Measurements from ENCODE around the gene METTL21C.

The METTL21C gene

DNA sequence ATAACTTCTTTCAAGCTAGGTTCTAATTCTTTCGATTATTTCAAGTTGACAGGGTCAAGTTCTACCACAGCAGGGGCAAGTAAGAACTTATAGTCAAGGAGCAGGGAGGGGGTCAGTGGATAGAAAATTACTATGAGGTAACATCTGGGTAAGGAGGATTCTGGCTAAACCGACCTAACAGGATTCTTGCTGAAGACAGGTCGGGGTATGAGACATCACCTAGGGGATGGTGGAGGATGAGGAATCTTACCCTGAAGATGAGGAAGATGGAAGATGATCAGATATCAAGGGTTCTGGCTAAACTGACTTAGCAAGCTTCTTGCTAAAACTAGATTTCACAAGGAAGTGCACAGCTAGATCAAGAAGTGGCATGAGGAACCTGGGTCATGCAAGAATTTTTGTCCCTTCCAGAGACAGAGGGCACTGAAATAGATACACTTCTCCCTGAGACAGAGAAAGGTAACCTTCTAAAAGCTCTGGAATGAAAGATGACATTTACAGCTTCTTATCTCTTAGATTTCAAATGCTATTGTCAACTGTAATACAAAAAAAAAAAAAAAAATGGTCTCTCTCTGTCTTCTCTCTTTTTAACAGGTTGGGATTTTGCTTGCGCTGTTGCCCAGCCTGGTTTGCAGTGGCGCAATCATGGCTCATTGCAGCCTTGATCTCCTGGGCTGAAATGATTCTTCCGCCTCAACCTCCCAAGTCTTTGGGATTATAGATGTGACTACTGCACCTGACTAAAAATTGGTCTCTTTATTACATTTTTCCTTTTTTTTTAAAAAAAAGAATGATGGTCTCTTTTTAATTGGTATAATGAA is 9.6 kb upstream of the METTL21C start:
- TF ChIP-seq, protein P1, sequence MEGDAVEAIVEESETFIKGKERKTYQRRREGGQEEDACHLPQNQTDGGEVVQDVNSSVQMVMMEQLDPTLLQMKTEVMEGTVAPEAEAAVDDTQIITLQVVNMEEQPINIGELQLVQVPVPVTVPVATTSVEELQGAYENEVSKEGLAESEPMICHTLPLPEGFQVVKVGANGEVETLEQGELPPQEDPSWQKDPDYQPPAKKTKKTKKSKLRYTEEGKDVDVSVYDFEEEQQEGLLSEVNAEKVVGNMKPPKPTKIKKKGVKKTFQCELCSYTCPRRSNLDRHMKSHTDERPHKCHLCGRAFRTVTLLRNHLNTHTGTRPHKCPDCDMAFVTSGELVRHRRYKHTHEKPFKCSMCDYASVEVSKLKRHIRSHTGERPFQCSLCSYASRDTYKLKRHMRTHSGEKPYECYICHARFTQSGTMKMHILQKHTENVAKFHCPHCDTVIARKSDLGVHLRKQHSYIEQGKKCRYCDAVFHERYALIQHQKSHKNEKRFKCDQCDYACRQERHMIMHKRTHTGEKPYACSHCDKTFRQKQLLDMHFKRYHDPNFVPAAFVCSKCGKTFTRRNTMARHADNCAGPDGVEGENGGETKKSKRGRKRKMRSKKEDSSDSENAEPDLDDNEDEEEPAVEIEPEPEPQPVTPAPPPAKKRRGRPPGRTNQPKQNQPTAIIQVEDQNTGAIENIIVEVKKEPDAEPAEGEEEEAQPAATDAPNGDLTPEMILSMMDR (IDR thresholded peaks at IDR 0.05; ENCODE audit: insufficient read depth, low read depth, low read length, missing control alignments), result no peak
- no peak overlapping the region for H3K4me3 ChIP-seq (ENCODE audit: low read depth, low read length)
- DNase-seq (ENCODE audit: low read depth), result no peak

DNA sequence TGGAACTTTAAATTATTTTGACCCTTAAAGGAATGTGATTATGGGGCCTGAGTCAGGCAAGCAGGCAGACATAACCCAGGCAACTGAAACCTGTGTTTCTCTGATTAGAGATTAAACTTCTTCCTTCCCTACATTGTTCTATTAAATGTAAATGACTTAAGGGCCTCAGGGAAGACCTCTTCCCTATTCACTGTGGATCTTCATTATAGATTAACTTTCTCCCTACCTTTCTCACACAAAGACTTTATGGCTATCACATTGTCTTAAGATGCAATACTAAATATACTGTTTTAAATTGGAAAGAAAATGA is 8.8 kb upstream of the METTL21C start:
- no peak for DNase-seq (ENCODE audit: low read depth)
- TF ChIP-seq, protein P1 (IDR thresholded peaks at IDR 0.05; ENCODE audit: insufficient read depth, low read depth, low read length, missing control alignments), result no peak
- no peak overlapping the region for H3K4me3 ChIP-seq (ENCODE audit: low read depth, low read length)

DNA sequence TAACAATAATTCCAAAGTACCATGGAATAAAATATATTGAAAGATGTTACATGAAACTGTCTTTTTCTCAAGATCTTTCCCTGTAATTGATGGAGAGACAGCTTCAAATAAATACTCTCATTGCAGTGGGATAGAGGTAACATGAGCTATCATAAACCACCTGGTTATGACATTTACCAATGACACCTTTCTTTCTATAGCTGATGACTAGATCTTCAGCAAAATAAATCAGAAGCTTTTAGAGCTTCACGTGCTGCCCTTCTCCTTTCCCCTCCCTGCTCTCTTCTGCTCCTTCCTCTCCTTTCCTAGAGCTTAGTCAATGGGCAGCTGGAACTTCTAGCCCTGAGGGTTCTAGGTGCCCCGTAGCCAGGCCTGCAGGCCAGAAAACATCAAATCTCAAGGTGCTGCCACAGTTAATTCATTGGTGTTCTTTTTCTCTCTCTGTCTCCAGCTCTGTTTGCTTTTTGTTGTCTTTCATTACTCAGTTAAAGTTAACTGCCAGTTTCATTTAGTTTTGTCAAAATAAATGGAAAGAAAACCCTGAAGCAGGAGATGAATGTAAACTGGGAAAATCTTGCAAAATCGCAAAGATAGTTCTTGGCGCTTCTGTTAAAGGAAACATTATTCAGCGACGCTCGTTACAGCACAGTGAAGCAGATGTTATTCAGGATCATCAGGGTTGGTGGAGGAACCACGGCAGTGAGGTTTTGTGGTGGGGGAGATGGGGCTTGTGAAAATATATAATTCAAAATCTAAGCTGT is 8.3 kb upstream of the METTL21C start:
- TF ChIP-seq, protein P1 (IDR thresholded peaks at IDR 0.05; ENCODE audit: insufficient read depth, low read depth, low read length, missing control alignments), result no peak
- H3K4me3 ChIP-seq (ENCODE audit: low read depth, low read length), result no peak overlapping the region
- DNase-seq (ENCODE audit: low read depth), result no peak

DNA sequence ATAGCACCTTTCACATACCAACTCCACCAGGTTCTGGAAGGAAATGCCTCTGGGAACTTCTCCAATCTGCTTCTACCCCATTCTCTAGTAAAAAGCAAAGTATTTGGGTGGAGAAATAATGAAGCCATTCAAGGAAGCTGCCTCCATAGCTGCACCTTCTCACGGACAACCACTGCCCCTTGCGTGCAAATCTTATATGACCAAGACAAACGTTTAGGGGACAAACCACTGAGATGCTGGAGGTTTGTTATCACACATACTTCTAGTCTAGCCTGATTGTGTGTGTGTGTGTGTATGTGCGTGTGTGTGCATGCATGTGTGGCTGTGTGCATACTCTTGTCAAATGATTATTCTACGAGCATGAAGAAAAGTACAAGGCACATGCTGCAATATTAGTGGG is 6.5 kb upstream of the METTL21C start:
- DNase-seq (ENCODE audit: low read depth), result no peak
- TF ChIP-seq, protein P1 (IDR thresholded peaks at IDR 0.05; ENCODE audit: insufficient read depth, low read depth, low read length, missing control alignments), result no peak
- H3K4me3 ChIP-seq (ENCODE audit: low read depth, low read length), result no peak overlapping the region

DNA sequence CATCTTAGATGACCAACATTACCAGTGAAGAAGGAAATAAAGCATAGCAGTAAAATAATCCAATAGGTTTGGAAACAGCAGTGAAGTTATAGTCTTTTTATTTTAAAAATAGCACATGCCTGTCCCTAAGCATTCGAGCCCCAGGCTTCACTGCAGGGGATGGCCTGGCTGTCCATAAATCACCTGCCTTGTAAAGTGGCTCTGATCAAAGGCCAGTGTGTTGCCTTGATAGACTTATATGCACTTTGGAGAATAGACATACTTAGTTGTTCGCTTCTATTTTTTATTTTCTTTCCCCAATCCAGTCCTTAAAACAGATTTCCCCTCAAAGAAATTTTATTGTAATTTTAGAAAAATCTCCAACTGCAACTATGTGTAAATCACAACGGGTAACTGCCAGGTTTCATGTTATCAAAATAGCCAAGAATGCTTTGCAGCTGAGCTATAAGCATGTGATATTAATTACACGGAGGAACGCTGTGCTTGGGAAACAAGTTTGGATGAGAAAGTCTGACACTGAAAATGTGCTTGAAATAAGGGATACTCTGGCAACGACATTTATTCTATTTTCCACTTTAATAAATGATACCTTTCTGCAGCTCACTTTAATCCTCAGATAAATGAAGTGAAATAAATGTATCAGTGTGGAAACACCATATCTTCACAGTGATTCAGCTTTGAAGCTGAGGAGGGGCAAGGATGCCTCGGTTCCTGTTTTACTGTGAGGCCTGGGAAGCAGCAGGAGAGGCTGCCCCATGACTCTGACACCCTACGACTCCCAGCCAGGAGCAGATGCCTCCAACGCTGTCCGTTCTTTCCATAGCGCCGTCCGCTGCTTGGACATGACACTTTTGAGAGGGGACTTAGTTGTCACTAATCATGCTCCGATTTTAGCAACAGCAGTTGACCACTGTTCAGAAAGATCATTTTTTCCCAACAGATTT is 5.5 kb upstream of the METTL21C start:
- H3K4me3 ChIP-seq (ENCODE audit: low read depth, low read length), result no peak overlapping the region
- DNase-seq (ENCODE audit: low read depth), result no peak
- TF ChIP-seq, protein P1 (IDR thresholded peaks at IDR 0.05; ENCODE audit: insufficient read depth, low read depth, low read length, missing control alignments), result no peak

DNA sequence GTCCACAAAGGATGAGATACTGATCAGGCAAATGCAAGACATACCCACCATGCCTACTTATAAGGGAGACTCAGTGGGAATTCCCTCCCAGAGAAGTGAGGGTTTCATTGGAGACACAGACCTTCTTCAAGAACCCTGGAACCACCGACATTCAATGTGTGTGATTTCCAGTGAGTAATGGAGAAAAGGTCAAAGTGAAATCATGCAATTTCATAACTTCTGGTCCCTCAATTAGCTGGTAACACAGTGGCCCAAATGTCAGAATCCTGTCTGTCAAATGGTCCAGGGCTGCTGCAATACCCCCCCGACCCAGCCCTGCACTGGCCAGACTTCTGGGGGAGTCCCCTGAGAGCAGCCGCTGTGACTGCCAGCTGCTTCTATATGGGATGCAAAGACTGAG is 4.7 kb upstream of the METTL21C start:
- TF ChIP-seq, protein P1 (IDR thresholded peaks at IDR 0.05; ENCODE audit: insufficient read depth, low read depth, low read length, missing control alignments), result no peak
- no peak overlapping the region for H3K4me3 ChIP-seq (ENCODE audit: low read depth, low read length)
- no peak for DNase-seq (ENCODE audit: low read depth)

Data from GM12865 (cell line).